ENCODE data around the gene UBE2L3.
A peak's percentile ranks its signal among the peaks of the same experiment; 100 is the strongest.
"Not testable (repeated sequence)": the region's sequence is repeated elsewhere in the genome, so short reads cannot be mapped to it uniquely, and the experiment has no call there.

UBE2L3 gene

DNA sequence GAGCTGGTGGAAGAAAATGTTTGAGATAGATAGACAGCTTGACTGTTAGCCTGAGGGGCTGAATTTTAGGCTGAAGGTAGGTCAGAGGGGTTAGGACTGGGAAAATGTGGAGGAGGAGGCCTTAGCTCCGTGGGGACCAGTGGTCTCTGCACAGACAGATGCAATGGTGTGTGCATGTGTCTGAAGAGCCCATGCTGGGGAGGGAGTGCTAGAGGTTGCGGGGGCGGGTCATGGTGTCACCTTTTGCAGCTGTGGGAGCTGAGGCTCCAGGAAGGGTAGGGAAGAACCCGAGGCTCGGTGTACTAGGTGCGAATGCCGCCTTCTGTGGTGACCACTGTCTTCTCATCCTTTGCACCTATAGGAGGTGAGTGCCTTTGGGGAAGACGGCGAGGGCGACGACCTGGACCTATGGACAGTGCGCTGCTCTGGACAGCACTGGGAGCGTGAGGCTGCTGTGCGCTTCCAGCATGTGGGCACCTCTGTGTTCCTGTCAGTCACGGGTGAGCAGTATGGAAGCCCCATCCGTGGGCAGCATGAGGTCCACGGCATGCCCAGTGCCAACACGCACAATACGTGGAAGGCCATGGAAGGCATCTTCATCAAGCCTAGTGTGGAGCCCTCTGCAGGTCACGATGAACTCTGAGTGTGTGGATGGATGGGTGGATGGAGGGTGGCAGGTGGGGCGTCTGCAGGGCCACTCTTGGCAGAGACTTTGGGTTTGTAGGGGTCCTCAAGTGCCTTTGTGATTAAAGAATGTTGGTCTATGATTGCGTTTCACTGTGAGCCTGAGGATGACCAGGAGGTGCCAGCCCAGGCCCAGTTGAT lies 76.2 kb downstream of the UBE2L3 start:
- no peak for DNase-seq (ENCODE audit: low read depth, low spot score)

DNA sequence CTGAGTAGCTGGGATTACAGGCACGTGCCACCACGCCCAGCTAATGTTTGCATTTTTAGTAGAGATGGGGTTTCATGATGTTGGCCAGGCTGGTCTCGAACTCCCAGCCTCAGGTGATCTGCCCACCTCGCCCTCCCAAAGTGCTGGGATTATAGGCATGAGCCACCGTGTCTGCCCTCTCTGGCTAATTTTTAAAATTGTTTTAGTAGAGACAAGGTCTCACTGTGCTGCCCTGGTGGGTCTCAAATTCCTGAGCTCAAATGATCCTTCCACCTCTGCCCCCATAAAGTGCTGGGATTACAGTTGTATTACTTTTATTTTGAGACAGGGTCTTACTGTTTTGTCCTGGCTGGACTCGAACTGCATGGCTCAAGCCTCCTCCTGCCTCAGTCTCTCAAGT lies 78.0 kb downstream of the UBE2L3 start:
- not testable (repeated sequence) for DNase-seq (ENCODE audit: low read depth, low spot score)

DNA sequence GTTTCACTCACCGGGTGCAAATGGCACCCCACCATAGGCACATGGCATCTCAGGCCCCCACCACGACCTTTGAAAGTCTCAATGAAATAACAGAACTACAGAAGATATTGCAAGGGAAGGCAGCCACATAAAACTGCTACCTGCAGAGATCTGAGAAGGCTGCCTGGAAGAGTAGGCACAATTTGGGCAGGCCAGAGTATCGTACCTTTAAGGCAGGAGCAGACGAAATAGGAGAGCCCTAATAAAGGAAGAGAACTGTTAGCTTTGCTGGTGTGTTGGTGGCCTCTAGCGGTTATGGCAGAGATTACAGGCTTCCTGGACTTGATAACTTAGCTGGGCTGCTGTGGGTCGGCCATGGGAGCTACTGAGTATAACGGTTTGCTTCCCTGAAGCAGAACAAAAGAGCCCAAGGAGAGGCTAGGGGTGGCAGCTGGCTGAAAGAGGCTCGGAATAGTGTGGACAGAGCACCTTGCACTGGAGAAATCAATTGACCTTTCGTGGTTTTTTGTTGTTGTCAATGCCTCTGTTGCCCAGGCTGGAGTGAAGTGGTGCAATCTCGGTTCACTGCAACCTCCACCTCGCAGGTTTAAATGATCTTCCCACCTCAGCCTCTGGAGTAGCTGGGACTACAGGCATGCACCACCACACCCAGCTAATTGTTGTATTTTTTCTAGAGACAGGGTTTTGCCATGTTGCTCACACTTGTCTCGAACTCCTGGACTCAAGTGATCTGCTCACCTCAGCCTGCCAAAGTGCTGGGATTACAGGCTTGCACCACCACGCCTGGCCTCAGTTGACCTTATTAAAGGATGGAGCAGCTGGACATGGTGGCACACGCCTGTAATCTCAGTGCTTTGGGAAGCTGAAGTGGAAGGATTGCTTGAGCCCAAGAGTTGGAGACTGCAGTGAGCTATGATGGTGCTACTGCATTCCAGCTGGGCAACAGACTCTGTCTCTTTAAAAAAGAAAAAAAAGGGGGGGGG lies 79.4 kb downstream of the UBE2L3 start:
- DNase-seq (ENCODE audit: low read depth, low spot score): peak; percentile 45

DNA sequence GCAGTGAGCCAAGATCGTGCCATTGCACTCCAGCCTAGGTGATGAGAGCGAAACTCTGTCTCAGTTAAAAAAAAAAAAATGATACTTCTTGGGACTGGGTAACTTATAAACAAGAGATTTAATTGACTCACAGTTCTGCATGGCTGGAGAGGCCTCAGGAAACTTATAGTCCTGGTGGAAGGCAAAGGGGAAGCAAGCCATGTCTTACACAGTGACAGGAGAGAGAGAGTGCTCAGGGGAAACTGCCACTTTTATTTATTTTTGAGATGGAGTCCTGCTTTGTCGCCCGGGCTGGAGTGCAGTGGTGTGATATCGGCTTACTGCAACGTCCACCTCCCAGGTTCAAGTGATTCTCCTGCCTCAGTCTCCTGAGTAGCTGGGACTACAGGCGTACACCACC lies 82.8 kb downstream of the UBE2L3 start:
- no peak for DNase-seq (ENCODE audit: low read depth, low spot score)

DNA sequence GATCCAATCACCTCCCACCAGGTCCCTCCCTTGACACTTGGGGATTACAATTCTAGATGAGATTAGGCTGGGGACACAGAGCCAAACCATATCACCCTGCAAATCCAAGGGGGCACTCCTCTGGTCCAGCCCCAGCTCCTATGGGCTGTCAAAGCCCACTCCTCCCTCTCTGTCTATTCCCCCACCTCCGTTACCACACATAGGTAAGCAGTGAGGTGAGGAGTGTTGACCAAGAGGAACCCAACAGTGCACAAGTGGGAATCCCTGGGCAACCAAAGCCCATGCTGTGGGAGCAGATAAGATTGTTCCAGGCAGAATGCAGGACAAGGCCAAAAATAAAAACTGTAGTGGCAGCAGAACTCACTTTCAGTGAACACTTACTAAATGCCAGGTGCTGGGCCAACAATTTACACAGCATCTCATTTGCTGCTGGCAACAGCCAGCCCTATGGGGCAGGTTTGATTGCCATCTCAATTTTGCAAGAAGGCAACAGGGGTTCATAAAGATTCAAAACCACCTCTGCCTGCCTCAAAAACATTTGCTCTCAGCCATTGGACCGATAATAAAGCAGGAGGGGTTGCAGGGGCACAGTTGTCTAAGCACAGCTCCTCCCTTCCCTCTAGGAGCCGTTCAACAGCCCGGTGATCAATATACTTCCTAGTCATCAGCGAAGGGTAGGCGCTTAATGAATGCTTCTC lies 83.5 kb downstream of the UBE2L3 start:
- no peak for DNase-seq (ENCODE audit: low read depth, low spot score)

DNA sequence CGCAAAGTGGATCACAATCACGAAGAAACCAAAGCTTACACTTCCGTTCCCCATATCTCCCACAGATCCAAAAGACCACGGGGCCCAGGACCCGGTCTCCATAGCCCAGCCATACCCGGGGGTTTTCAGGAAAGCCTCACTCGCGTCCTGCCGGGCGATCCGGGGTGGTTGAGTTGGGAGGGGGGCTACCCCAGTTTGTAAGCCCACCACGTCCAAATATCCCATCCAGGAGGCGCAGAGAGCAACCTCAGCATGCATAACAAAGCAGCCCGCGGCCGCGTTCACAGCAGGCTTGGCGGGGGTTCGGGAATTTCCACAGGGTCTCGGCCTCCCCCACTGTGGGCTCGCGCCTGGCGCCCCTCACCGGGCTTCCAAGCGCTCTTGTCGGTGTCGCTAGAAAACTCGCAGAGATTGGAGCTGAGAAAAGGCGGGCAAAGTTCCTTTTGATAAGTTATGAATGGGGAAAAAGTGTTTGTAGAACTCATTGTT lies 84.1 kb downstream of the UBE2L3 start:
- no peak for DNase-seq (ENCODE audit: low read depth, low spot score)

DNA sequence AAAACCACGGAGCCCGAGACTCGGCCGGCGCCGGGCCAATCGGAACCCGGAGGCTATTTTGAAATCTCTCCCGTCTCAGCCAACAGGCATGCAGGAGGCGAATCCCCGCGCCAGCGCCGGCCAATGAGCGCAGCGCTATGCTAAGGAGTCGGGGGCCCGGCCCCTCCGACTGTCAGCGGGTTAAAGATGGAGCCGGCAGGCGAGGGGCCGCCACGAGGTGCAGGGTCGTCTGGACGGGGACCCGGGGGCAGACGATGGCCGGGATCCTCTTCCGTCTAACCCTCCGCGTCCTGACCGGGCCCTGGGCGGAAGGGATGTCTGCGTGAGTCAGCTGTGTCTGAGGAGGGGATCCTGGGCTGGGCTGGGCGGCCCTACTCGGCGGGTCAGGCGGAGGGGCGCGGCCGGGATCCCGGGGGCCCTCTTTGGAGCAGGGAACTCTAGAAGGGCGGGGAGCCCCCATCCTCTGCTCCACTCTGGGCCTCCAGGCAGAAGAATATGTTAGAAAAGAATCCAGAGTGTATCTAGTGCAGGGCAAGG lies 84.6 kb downstream of the UBE2L3 start:
- peak; percentile 47 for DNase-seq (ENCODE audit: low read depth, low spot score)

DNA sequence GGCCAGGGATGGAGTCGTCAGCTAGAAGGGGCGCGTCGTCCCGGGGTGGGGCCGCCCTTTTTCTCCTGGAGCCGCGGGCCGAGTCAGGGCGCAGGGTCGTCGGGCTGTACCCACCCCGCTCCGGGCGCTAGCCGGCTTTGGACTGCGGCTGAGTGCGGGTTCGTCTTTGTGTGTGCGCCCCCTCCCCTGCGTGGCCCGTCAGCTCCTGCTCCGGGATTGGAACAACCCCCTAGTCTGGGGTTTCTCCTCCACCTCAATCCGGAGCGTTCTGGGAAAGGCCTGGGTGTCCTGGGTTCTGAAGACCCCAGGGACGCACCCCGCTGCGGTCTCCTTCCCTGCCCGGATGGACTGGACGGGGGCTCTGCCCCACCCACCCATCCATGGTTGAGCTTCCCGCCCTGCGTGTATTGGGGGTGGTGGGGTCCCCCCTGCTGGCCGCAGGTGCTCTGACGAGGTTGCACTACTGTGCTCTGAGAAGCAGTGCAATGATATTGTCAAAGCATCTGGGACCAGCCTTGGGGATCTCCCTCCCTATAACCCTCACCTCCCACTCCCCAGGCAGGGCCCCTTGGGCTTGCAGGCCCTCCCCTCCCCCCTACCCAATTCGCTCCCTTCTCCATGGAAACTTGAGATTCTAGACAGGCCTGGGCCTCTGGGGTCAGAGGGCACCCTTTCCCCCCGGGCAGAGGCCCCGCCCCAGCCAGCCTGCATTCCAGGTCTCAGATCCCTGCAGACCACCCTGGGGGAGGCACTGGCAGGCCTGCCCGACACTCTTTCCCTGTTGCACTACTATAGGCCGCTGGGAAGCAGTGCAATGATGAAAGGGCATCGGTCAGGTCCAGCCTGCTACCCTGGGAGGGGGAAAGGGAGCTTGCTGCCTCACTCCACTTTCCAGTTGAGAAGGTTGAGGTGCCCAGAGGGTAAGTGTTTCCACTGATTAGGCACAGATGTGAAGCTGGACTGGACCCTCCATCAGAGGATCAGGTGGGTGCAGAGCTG lies 85.3 kb downstream of the UBE2L3 start:
- DNase-seq (ENCODE audit: low read depth, low spot score): no peak

DNA sequence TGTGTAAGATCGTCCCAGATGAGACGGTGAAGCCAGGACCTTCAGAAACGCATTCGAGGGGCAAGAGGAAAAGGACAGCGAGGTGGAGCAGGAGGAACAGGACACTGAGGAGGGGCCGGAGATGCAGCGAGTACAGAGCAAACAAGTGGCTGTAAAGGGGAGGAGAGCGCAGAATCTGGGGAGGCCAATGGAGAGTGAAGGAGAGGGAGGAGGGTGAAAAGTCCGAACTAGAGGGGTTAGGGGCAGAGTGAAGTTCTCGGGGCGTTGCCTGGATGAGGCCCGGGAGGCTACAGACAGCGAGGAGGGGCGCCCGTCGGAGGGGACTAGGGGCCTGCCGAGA lies 89.5 kb downstream of the UBE2L3 start:
- DNase-seq (ENCODE audit: low read depth, low spot score): no peak

DNA sequence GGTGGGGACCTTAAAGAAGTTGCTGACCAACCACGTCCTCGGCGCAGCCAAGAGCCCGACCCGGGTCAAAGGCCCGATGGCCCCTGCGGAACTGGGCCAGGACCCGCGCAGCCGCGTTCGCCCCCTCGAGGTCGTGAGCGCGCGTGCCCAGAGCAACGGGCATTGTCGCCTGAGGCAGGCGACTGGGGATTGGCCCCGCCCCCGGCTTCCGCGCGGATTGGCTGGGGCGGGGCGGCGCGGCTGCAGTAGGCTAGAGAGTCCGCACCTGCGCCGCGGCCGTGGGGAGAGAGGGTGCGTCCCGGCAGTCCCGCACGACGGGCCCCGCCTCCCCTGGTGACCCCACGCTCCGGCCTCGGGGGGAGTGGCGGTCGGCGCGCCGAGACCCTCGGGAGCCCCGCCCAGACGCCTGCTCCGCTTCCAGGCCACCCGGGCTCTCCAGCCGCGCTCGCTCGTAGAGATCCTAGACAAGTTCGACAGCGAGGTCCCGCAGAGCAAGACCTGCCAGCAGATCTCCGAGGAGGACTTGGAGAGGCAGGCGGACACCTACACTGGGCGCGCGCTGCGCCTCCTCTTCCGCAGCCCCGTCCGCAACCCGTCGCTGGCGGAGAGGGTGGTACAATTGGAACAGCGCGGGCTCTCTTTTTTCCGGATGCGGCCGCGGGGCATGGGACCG lies 90.0 kb downstream of the UBE2L3 start:
- peak; percentile 46 for DNase-seq (ENCODE audit: low read depth, low spot score)

DNA sequence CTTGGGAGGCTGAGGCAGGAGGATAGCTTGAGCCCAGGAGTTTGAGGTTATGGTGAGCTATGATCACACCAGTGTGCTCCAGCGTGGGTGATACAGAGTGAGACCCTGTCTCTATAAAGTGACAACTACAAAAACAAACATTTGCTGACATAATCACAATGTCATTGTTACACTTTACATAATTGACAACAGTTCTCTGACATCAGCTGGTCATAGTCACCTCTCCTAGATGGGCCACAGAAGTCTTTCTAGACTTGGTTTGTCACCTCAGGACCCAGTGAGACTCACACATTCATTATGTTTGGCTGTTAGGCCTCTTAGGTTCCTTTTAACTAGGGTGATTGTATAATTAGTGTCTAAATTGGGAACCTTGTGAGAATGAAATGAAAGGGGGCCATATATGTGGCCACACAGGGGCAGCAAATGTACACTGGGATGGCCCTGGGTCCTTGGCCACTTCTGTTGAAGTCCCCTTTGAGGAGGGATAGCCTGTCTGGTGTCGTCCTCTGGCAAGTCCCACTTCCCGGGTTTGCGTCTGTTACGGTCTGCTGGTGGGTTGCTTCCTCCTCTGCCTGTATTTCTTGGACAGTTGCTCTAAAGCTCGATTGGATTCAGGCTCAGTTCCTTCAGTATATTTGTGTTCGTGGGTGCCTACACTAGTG lies 92.5 kb downstream of the UBE2L3 start:
- DNase-seq (ENCODE audit: low read depth, low spot score): no peak

DNA sequence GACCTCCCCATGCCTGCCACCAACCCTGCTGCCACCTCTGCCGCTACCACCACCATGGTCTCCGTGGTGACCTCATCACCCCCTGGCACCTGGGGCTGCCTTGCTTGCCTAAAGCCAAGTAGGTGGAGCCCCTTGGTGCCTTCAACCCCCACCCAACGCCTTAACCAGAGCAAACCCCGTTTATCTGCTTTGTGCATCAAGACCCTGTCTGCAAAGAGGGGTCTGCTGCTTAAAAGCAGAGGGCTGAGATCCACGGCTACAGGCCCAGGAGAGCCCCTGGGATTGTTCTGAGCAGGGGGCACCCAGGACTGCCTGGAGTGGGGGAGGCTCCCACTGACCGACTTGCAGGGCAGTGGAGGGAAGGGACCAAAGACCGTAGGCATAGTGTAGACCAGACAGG lies 93.4 kb downstream of the UBE2L3 start:
- no peak for DNase-seq (ENCODE audit: low read depth, low spot score)

DNA sequence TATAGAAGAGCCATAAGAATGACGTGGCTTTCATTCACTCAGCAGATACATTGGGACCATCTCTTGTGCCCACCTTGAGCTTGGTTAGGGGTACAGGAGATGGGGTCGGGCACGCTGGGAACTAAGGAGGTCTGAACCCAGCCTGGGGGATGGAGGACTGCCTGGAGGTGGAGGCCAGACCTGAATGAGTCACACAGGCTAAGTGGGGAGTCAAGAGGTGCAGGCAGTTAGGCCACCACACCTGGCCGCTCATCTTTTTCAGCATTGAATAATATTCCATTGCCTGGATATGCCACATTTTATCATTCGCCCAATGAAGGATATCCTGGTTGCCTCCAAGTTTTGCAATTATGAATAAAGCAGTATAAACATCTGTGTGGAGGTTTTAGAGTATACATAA lies 94.5 kb downstream of the UBE2L3 start:
- DNase-seq (ENCODE audit: low read depth, low spot score): no peak

DNA sequence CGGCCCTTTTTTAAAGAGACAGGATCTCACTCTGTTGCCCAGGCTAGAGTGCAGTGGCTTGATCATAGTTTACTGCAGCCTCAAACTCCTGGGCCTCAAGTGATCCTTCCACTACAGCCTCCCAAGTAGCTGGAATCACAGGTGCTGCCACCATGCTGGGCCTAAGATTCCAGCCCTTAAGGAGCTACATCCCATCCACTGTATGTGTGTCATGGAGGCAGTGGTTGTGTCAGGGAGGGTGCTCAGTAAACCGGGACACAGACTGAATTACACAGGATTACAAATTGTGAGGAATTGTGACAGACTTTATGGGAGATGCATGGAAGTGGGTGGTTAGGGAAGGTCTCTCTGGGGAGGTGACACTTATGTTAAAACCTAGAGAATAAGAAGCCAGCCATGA lies 96.2 kb downstream of the UBE2L3 start:
- DNase-seq (ENCODE audit: low read depth, low spot score): no peak

DNA sequence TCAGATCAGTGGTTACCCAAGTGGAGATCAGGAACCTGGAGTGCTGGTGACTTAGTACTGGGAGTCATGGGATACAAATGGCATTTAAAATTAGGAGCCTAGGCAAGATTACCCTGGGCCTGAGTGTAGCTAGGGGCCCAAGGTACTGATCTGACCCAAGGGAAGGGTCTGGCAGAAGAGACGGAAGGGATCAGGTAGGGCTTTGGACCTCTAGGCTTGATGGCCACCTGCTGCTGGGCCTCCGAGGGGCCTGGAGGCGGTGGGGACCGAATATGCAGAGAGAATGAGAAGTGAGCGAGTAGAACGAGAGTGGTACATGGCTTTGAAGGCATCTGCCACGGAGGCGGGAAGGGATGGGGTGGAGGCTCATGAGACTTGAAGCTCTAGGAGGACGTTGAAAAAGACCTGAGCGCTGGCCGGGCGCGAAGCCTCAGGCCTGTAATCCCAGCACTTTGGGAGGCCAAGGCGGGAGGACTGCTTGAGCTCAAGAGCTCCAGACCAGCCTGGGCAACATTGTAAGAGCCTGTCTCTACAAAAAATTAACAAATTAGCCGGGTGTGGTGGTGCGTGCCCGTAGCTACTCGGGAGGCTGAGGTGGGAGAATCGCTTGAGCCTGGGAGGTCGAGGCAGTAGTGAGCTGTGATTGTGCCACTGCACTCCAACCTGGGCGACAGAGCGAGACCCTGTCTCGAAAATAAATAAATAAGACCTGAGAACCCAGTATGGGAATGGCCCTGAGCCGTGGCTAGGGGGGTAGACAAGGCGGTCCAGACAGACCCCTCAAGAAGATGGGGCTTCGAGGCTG lies 97.7 kb downstream of the UBE2L3 start:
- DNase-seq (ENCODE audit: low read depth, low spot score): no peak

DNA sequence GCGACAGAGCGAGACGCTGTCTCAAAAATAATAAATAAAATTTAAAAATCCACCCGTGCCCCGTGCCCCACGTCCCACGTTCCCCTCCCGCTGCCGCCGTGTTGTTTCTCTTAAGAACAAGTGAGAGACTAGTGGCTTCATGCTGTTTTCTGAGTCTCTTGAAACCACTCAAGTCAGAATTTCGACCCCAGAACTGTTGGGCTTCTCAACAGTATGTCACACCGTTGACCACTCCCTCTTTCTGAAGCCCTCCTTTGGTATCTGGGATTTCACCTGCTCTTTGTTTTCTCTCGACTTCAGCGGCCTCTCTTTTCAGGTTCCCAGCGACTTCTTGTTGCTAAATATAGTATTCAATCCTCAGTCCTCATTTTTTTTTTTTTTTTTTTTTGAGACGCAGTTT lies 99.3 kb downstream of the UBE2L3 start:
- DNase-seq (ENCODE audit: low read depth, low spot score): no peak

DNA sequence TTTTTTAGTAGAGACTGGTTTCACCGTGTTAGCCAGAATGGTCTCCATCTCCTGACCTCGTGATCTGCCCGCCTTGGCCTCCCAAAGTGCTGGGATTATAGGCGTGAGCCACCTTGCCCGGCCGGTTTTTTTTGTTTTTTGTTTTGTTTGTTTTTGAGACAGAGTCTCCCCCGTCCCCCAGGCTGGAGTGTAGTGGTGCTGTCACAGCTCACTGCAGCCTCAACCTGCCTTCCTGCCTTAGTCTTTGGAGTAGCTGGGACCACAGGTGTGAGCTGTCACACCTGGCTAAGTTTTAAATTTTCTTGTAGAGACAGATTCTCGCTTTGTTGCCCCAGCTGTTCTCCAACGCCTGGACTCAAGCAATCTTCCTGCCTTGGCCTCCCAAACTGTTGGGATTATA lies 101.5 kb downstream of the UBE2L3 start:
- no peak for DNase-seq (ENCODE audit: low read depth, low spot score)

DNA sequence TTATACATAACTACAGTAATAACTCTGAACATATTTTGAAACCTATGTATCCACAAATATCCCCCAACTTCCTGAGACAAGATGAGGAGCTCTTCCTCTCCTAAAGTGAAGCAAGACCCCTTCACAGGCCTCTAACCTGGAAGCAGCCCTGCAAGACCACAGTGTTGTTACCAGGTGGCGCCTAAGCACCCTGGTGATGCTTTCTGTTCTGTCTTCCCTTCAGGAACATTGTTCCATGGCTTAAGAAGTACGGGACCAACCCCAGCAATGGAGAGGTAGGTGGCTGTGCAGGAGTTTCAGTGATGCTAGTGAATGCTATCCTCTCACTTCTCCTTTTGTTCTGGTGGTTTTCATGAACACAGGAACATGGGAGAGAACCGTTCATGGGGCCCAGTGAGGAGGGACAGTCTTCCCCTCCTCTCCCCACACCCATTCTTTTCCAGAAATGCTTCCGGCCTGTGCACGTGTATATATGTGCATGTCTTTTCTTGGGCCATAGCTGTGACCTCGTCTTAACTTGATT lies 104.7 kb downstream of the UBE2L3 start:
- DNase-seq (ENCODE audit: low read depth, low spot score): no peak

All from activated naive CD8-positive, alpha-beta T cell treated with anti-CD3 and anti-CD28 coated beads, Interleukin-2, amount 50 U/mL, for 16 hours (primary cell).